NCI-H1417 (cell line): Measurements from ENCODE around the gene PERCC1.

Experiments used
- DNase-seq, 3 experiments: peaks; one replicate each; lab custom pipeline; 2025; lab: John Stamatoyannopoulos, UW

PERCC1 gene

GRCh38 chr16:1450218-1450617, 19.3 kb downstream of the PERCC1 start:
- no peak for DNase-seq

GRCh38 chr16:1450841-1451240, 20.0 kb downstream of the PERCC1 start:
- DNase-seq, result no peak

- DNase-seq, result no peak
Measured at GRCh38 chr16:1451702-1452392, 21.0 kb downstream of the PERCC1 start.

GRCh38 chr16:1452530-1452929, 21.7 kb downstream of the PERCC1 start:
- no peak for DNase-seq

- no peak for DNase-seq
Measured at GRCh38 chr16:1453316-1453715, 22.4 kb downstream of the PERCC1 start.

GRCh38 chr16:1454561-1454960, 23.7 kb downstream of the PERCC1 start:
- DNase-seq, result no peak

- no peak for DNase-seq
Measured at GRCh38 chr16:1455190-1456171, 24.6 kb downstream of the PERCC1 start.

GRCh38 chr16:1456951-1457350, 26.1 kb downstream of the PERCC1 start:
- no peak for DNase-seq

GRCh38 chr16:1457489-1458245, 26.8 kb downstream of the PERCC1 start:
- no peak for DNase-seq

- DNase-seq, result no peak
Measured at GRCh38 chr16:1458336-1458976, 27.6 kb downstream of the PERCC1 start.

GRCh38 chr16:1458977-1459341, 28.1 kb downstream of the PERCC1 start:
- DNase-seq, result no peak

- no peak for DNase-seq
Measured at GRCh38 chr16:1459967-1460366, 29.1 kb downstream of the PERCC1 start.

- no peak for DNase-seq
Measured at GRCh38 chr16:1460602-1461138, 29.8 kb downstream of the PERCC1 start.

- no peak for DNase-seq
Measured at GRCh38 chr16:1461146-1461545, 30.3 kb downstream of the PERCC1 start.

- no peak for DNase-seq
Measured at GRCh38 chr16:1464196-1464893, 33.5 kb downstream of the PERCC1 start.

- no peak for DNase-seq
Measured at GRCh38 chr16:1464894-1465566, 34.2 kb downstream of the PERCC1 start.

GRCh38 chr16:1465567-1465915, 34.7 kb downstream of the PERCC1 start:
- DNase-seq, result no peak

GRCh38 chr16:1466054-1466453, 35.2 kb downstream of the PERCC1 start:
- no peak for DNase-seq

- no peak for DNase-seq
Measured at GRCh38 chr16:1466968-1467521, 36.2 kb downstream of the PERCC1 start.

- DNase-seq, result no peak
Measured at GRCh38 chr16:1468426-1468810, 37.5 kb downstream of the PERCC1 start.
